Small intestine (tissue), 7 donors: ENCODE data around the gene ARFRP1. TPM values are rescaled to one million over a fixed set of nuclear protein-coding genes. Genes with fewer than 3 reads are reported as not detected.
A peak's percentile ranks its signal among the peaks of the same experiment; 100 is the strongest.

Source experiments
- DNase-seq, 2 donors: peaks; one replicate each; pipeline versions ENCODE4 v3.0.0 to v3.0.0-alpha.2; 2013
- FAIRE-seq: peaks from 2 replicates; lab custom pipeline; 2012; peaks lifted over from hg19 to GRCh38; lab: Jason Lieb, UNC
- H3K27ac ChIP-seq, 3 donors: one replicate each; pipeline ENCODE4 v1.5.1; 2013; ENCODE audit warnings: low read length in 2 of 3, mild to moderate bottlenecking in 2 of 3, control low read depth in 1 of 3, inconsistent platforms in 1 of 3, low read depth in 1 of 3, moderate library complexity in 1 of 3
- H3K27me3 ChIP-seq, 3 donors: one replicate each; pipeline ENCODE4 v1.6.1; 2013; ENCODE audit warnings: low read length in 3 of 3, inconsistent platforms in 1 of 3; ENCODE audit not compliant: control insufficient read depth in 3 of 3, insufficient read depth in 3 of 3
- H3K36me3 ChIP-seq, 3 donors: one replicate each; pipeline ENCODE4 v1.6.1; 2013; ENCODE audit warnings: low read length in 3 of 3, inconsistent platforms in 1 of 3, low read depth in 1 of 3, mild to moderate bottlenecking in 1 of 3, moderate library complexity in 1 of 3; ENCODE audit not compliant: control insufficient read depth in 3 of 3, insufficient read depth in 2 of 3
- H3K4me1 ChIP-seq, 3 donors: one replicate each; pipeline ENCODE4 v1.6.1; 2013; ENCODE audit warnings: low read length in 2 of 3, inconsistent platforms in 1 of 3, low read depth in 1 of 3, mild to moderate bottlenecking in 1 of 3, moderate library complexity in 1 of 3; ENCODE audit not compliant: control insufficient read depth in 3 of 3, insufficient read depth in 2 of 3
- H3K4me3 ChIP-seq, 3 donors: one replicate each; pipeline ENCODE4 v1.5.1; 2013; ENCODE audit warnings: low read length in 3 of 3, control low read depth in 1 of 3, inconsistent platforms in 1 of 3, low read depth in 1 of 3, mild to moderate bottlenecking in 1 of 3, moderate library complexity in 1 of 3
- H3K9me3 ChIP-seq, 2 donors: one replicate each; pipeline ENCODE4 v1.6.1; 2013; ENCODE audit warnings: low read depth in 1 of 2, low read length in 1 of 2; ENCODE audit not compliant: control insufficient read depth in 2 of 2, insufficient read depth in 1 of 2
- WGBS, 3 donors: extraction: QIAGEN DNeasy Blood & Tissue Kit; methylation state at CpG; one replicate each; pipeline ENCODE4 v1.1.7; 2013; 5-methylcytosine and 5-hydroxymethylcytosine counted together
- polyA plus RNA-seq, 4 donors: library from polyadenylated mRNA; stranded (reverse) in 3 of 4; unstranded in 1 of 4; fragments of 200-250 nt in 3 of 4; fragments of 120-200 nt in 1 of 4; gene quantifications; one replicate each; pipeline versions ENCODE4 v1.2.1 to v1.2.3, GENCODE V29; 2013
- donor health status: healthy with polysubstance abuse.
- donor health status: control.
- donor health status: control.
- donor health status: Bipolar disorder and iron deficiency.
- donor health status: healthy.

Gene ARFRP1
- polyA plus RNA-seq, 4 donors: 21.5 to 78.6 (median 60.8) TPM

DNA sequence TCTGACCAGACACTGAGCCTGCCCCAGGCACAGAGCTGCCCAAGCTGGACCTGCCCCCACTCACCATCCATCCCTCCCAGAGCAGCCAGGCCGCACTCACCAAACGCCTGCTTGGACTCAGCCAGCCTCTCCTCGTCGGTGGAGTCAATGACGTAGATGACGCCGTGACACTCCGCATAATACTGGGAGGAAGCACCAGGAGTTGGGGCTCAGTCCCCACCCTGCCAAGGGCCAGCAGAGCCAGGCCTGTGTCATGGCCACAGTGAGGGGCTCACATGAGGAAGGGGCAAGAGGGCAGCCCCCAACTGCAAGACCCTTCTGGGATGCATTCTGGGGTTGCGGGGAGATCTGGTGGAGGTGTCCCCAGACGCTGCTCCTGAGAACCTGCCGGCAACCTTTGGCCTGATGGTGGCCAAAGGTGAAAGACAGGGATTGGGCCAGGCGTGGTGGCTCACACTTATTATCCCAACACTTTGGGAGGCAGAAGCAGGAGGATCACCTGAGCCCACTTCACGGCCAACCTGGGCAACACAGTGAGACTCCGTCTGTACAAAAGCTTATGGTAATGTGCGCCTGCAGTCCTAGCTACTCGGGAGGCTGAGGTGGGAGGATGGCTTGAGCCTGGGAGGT, 5.6 kb downstream of the ARFRP1 start:
- no peaks in the 10 kb centered on the region for H3K27me3 ChIP-seq
- no peak overlapping the region for H3K4me3 ChIP-seq
- no peaks in the 10 kb centered on the region for H3K9me3 ChIP-seq
- FAIRE-seq (no peak), DNase-seq (no peak)
- H3K36me3 ChIP-seq: peaks cover 4 to 75% (median 16%) of the 10 kb centered on the region in 3 donors
- WGBS, 3 donors: 85 to 90% (median 87%) methylated on average over 16 of the region's 16 CpGs
- H3K27ac ChIP-seq: no peak overlapping the region
- H3K4me1 ChIP-seq: peaks cover 0 to 11% (median 4%) of the 10 kb centered on the region in 3 donors

DNA sequence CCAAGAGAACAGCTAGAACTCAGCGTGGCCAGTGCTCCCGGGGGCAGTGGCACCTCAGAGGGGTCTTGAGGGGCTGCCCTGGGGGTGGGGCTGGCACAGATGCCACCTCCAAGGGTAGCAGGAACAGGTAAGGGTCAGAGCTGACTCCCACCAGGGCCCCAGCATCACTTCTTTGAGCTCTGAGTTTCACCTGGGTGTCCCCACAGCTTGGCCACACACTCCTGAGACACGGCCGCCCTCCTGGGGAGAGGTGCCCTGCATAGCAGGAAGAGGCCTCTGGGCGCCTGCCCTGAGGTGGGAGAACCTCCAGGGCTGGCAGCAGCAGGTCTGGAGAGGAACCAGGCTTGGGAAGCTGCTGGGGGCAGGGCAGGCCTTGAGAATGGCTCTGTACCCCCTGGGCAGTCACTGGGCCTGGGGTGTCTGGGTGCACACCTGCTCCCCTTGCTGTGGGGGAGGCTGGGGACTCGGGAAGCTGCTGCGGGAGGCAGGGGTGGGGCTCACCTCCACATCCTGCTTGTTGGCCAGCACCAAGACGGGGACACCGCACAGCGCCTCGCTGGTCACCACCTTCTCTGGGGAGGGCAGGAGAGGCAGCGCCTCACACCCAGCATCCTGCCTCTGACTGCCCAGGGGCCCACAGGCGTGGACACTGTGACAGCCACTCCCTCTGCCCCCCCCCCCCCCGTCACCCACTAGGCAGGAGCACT, 6.3 kb downstream of the ARFRP1 start:
- Histone ChIP-seq H3K4me1 (peaks cover 0 to 13% (median 4%) of the 10 kb centered on the region in 3 donors), H3K27ac (no peak overlapping the region), H3K4me3 (no peak overlapping the region), H3K27me3 (no peaks in the 10 kb centered on the region), H3K36me3 (peaks cover 4 to 72% (median 16%) of the 10 kb centered on the region in 3 donors), H3K9me3 (no peaks in the 10 kb centered on the region)
- no peak for FAIRE-seq
- no peak for DNase-seq
- WGBS, 3 donors: 76 to 79% (median 77%) methylated on average over 9 to 14 of the region's 14 CpGs

DNA sequence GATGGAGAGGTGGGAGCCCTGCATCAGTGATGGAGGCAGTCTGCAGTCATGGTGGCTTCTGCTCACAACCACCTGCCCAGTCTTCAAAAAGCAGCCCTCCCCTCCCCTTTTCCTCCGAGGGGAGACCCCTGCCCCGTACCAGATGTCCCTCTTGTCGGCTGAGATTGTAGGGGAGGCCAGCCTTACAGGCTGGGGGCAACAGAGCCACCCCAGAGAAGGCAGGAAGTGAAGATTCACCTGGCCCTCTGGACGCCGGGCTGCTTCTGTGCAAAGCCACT, 6.8 kb downstream of the ARFRP1 start:
- WGBS, 3 donors: 81 to 92% (median 88%) methylated on average over 5 of the region's 5 CpGs
- DNase-seq (no peak), FAIRE-seq (no peak)
- H3K36me3 ChIP-seq: peaks cover 4 to 69% (median 14%) of the 10 kb centered on the region in 3 donors
- H3K27me3 ChIP-seq: no peaks in the 10 kb centered on the region
- no peaks in the 10 kb centered on the region for H3K9me3 ChIP-seq
- peaks cover 2 to 13% (median 4%) of the 10 kb centered on the region in 3 donors for H3K4me1 ChIP-seq
- H3K27ac ChIP-seq: no peak overlapping the region
- H3K4me3 ChIP-seq: no peak overlapping the region

DNA sequence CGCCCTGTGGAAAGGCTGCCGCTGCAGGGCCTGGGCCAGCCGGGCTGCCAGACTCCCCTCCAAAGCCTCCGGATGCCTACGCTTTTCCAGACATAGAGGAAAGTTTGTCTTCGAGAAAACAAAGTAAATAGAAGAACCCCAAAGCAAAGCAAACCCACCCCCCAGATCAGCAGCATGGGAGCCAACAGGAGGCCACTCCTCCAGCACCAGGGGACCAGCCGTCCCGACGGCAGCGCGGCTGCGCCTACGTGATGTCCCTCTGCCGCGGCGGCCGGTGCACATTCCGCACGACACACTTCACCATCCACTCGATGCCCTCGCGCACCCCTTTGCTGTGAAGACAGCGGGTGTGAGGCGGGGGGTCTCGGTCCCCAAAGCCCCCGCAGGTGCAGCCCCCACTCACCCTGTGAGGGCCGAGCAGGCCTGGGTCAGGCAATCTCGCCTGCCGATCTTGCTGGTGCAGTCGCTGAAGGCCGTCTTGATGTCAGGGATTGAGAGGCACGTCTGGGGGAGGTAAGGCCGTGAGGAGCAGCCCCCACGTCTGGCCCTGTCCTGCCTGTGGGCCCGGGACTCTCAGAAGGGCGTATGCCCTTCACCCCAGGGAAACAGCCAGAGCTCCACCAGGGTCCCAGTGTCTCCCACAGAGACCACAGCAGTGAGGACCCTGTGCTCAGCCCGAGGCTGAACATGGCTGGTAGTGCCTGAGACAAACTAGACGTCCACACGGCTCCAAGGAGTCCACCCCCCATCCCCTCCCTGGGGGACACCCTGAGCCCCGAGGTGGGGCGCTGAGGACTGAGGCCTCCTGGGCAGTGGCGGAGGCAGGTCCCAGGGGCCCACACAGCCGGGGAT, 7.4 kb downstream of the ARFRP1 start:
- no peaks in the 10 kb centered on the region for H3K27me3 ChIP-seq
- H3K9me3 ChIP-seq: no peaks in the 10 kb centered on the region
- DNase-seq (no peak), FAIRE-seq (no peak)
- H3K36me3 ChIP-seq: peaks cover 2 to 69% (median 14%) of the 10 kb centered on the region in 3 donors
- H3K4me3 ChIP-seq: no peak overlapping the region
- WGBS, 3 donors: 90 to 94% (median 92%) methylated on average over 39 to 43 of the region's 43 CpGs
- peaks cover 2 to 13% (median 4%) of the 10 kb centered on the region in 3 donors for H3K4me1 ChIP-seq
- peak overlapping the region in 1 of 3 donors; percentile 67 for H3K27ac ChIP-seq

DNA sequence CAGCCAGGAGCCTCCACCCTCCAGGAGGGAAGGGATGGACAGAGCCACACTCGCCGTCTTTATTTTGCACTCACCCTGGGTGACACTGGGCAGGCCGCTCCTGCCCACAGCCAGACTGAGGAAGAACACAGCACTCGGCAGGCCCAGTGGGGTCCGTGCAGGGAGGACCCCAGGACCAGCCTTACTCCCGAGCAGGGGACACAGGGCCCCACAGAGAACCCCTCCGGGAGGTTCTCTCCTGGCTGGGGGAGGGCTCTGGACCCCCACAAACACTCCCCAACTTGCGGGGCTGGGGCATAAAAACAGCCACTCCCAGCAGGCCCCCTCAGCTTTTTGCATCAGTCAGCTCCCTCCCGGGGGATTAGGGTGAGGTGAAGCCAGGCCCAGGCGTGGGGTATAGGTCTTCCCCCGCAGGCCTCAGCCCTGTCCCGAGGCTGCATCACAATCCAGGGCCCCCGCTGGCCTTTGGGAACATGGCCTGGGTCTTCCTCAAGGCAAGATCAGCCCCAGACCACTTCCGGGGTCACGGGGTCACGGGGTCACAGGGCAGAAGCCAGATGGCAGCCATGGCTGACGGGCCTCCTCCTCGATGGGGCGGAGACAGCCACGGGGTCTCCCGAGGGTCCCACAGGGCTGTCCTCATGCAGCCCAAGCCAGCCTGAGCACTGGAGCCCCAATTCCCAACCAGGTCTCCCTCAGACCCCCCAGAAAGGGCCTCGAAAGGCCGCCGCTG, 8.1 kb downstream of the ARFRP1 start:
- Histone ChIP-seq H3K36me3 (peaks cover 0 to 69% (median 7%) of the 10 kb centered on the region in 3 donors), H3K27me3 (no peaks in the 10 kb centered on the region), H3K27ac (peak overlapping the region in 1 of 3 donors; percentile 67), H3K9me3 (no peaks in the 10 kb centered on the region), H3K4me3 (no peak overlapping the region), H3K4me1 (peaks cover 2 to 13% (median 4%) of the 10 kb centered on the region in 3 donors)
- no peak for DNase-seq
- WGBS, 3 donors: 78 to 91% (median 86%) methylated on average over 24 of the region's 24 CpGs
- FAIRE-seq: no peak

DNA sequence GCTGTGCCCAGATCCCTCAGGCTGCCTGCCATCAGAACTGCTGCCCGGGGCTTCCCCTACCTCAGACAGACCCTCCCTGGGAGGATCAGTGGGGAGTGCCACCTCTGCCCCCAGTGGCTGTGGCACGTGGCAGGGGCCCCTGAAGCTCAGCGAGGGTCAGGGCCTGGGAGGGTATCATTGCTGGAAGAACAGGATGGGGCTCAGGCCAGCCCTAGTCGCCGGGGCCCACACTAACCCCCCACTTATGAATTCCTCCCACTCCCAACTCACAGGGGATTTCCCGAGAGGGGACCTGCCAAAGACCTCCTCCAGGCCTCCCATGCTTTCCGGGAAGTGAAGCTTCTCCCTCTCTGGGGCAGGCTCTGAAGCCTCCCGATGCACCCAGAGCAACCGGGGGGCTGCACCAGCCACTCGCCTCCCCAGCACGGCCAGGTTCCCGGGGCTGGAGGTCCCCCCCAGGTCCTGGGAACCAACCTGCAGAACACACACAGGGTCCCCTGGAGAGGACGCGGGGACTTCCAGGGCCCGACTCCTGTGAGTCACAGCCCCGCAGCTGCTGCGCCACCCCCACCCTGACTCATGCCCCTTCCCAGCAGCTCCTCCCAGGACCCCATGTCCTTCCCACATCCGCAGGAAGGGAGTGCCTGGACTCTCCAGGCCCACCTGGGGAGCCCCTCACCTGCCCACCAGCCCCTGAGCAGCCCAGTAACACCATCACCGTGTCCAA, 8.9 kb downstream of the ARFRP1 start:
- Histone ChIP-seq H3K9me3 (no peaks in the 10 kb centered on the region), H3K27me3 (no peaks in the 10 kb centered on the region), H3K27ac (peak overlapping the region in 1 of 3 donors; percentile 67), H3K36me3 (peaks cover 0 to 69% (median 4%) of the 10 kb centered on the region in 3 donors), H3K4me1 (peaks cover 2 to 13% (median 4%) of the 10 kb centered on the region in 3 donors), H3K4me3 (no peak overlapping the region)
- FAIRE-seq (no peak), DNase-seq (no peak)
- WGBS, 3 donors: 49 to 50% (median 50%) methylated on average over 14 to 19 of the region's 19 CpGs

DNA sequence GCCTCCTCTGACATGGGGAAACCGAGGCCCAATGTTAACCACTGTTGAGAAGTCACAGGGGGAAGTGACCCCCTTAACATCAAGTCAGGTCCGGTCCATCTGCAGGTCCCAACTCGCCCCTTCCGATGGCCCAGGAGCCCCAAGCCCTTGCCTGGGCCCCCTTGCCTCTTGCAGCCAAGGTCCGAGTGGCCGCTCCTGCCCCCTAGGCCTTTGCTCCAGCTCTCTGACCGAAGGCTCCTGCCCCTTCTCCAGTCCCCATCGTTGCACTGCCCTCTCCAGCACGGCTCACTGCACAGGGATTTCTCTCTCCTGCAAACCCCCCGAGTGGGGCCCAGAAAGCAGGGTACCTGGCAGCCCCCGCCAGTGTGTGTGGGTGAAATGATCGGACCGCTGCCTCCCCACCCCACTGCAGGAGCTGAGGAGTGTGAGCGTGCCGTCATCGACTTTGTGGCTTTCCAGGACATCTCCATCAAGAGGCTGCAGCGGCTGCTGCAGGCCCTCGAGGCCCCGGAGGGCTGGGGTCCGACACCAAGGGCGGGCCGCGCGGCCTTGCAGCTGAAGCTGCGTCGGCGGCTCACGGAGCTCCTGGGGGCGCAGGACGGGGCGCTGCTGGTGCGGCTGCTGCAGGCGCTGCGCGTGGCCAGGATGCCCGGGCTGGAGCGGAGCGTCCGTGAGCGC, 9.8 kb downstream of the ARFRP1 start:
- no peak for FAIRE-seq
- no peak overlapping the region for H3K4me3 ChIP-seq

More for the DNA sequence above, 9.8 kb downstream of the ARFRP1 start:
- no peaks in the 10 kb centered on the region for H3K9me3 ChIP-seq
- DNase-seq: no peak
- 84 to 86% (median 86%) methylated on average over 40 of the region's 40 CpGs for WGBS, 3 donors
- no peaks in the 10 kb centered on the region for H3K27me3 ChIP-seq
- H3K27ac ChIP-seq: no peak overlapping the region
- peaks cover 2 to 13% (median 4%) of the 10 kb centered on the region in 3 donors for H3K4me1 ChIP-seq
- H3K36me3 ChIP-seq: peaks cover 0 to 65% (median 2%) of the 10 kb centered on the region in 3 donors
